GM19023 (cell line): ENCODE data around the gene CAND2.

ENCODE experiments used
- ATAC-seq: cut with Tn5 transposase; IDR thresholded peaks from one replicate; pipeline ENCODE4 v1.9.1; 2021; ENCODE audit warnings: mild to moderate bottlenecking, moderate library complexity; ENCODE audit not compliant: unreplicated experiment

Gene CAND2

DNA sequence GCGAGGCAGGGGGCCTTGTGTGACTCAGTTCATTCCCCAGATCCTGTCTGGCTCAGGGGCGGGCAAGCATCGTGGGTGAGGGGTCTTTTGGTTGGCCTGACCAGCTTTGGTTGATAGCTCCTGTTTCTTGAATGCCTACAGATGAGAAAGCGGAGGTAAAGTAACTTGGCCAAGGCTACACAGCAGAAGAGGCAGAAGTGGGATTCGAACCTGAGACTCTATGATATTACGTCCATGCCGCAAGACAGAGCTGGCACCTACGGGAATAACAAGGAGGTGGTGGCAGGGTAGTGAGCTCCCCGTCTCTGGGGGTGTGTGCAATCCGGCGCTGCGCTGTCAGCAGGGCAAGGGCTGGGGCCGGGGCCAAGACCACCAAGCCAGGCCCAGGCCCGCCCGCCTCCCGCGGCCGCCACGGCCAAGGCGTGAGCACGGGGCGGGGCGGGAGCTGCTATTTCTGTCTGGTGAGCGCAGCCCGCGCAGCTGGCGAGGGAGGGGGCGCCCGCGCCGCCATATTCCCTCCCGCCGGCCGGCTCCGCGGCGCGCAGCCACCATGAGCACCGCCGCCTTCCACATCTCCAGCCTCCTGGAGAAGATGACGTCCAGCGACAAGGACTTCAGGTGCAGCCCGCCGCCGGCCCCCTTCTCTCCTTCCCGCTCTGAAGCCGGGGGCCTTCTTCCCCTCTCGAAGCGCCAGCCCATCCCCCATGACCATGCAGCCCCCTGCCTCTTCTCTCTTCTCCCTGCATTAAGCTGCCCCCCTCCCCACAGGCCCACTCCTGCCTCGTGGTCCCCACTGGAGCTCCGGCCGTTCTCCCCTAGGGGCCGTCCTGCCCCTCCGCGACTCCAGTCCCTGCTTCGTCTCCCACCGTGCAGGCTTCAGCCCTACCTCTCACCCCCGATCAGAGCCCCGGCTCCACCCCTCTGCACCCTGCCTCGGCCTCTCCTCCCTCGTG is at the start of gene CAND2:
Gene CAND2 (plus strand): TSS at position 510 of the 953 bp plus-strand sequence. CDS start 41 bp downstream, at position 551.
- ATAC-seq, result no peak

DNA sequence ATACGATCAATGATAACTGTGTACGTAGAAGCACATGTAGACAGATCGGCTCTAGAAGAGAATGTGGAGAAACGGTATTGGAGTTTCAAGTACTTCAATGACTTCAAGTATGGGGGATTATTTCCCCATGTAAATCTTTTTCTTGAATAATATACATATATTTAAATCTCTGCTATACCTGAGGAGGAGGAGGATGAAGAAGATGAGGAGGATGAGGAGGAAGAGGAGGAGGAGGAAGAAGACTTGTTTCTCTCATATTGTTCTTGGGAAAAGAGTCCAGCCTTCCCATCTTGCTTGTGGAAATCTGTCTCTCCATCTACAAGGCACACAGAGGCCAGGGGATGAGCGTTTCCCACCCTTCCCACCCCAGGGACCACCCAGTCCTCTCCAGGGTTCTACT is 48.0 kb upstream of the CAND2 start:
- no peak for ATAC-seq

DNA sequence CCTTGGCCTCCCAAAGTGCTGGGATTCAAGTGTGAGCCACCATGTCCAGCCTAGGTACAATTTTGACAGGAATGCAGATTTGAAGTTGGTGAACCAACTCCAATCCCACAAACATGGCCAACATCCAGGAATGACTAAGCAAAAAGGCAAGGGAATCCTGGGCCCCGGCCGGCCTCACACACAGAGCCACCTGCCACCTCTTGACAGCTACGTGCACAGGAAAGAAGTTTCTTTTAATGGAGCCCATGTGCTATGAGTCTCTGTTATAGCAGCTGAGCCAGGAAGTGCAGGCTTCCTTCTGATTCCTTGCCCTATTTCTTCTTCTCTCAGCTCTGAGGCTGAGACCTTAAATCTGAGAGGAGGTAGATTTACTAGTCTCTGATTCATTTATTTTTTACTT is 46.3 kb upstream of the CAND2 start:
- no peak for ATAC-seq

DNA sequence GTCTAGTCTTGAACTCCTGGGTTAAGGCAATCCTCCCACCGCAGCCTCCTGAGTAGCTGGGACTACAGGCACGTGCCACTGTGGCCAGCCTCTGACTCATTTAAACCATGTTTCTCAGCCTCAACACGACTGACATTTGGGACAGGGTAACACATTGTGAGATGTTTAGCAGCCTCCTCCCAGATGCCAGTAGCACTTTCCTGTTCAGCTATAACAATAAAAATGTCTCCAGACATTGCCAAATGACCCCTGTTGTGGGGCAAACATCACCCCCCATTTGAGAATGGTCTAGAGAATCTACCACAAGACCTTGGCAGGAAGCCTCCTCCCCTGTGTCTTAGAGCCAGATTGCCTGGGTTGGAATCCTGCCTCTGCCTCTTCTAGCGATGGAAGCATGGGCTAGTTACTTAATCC is 45.8 kb upstream of the CAND2 start:
- ATAC-seq, result no peak

DNA sequence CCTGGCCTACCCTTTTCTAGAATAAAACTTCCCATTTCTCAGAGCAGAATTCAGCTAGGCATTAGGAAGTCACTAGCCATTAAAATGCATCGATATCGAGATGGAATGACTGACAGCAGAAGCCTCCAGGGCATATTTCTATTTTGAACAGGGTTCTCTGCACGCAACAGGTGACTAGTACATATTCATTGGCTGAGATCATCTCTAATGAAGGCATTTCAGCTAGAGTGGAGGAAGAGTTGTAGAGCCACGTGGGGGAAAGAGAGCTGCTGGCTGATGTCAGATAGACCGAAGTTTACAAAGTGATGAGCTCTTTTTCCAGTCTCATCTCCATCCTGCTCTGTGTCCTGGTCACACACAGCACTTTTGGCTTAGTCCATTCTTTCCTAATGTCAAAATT is 44.9 kb upstream of the CAND2 start:
- ATAC-seq, result no peak

DNA sequence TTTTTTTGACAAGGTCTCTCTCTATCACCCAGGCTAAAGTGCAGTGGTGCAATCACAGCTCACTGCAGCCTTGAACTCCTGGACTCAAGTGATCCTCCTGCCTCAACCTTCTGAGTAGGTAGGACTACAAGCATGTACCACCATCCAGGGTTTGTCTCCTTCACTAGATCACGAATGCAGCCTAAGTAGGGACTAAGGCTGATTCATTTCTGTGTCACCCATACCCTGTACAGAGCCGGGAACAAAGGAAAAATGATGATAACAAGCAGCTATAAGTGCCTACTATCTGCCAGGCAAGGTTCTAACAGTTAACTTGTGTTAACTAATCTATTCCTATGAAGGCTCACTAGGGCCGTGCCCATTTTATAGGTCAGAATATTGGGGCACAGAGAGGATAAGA is 44.4 kb upstream of the CAND2 start:
- no peak for ATAC-seq

DNA sequence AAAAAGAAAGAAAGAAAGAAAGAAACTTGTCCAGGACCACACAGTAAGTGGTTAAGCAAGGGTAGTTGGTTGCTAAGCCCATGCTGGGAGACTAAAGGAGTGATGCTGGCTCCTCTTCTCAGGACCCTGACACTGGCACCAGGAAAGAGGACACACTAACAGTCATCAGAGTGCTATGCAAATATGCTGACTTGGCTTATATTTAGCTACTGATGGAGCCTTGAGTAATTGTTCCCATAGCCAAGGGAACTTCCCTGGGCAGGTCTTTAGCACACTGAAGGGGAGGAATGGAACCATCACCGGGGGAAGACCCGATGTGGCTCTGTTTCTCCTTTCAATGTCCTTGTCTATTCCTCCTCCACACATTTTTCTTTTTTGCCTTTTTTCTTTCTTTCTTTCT is 43.7 kb upstream of the CAND2 start:
- ATAC-seq, result no peak

DNA sequence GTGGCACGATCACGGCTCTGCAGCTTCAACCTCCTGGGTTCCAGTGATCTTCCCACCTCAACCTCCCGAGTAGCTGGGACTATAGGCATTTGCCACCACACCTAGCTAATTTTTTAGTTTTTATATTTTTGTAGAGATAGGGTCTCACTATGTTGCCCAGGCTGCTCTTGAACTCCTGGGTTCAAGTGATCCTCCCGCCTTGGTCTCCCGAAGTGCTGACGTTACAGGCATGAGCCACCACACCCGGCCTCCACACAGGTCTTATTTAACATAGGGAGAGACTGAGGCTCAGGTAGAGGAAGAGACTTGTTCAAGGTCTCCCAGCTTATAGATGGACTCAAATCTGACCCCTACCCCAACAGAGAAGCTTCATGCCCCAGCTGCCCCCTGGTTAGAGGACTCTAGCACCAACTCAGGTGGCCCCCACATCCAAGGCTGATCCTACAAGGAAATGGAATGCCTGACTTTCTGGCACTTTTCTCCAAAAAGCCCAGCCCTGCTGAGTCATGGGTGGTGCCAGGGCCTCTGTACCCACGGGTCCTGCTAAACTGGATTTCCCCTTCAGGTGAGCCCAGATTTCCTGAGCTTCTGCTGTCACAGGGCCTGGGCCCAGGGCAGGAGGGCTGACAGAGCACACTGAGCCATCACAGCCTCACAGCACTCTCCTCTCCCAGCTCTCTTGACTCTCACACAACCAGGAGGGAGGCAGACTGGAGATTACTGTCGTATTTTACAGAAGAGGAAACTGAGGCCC is 43.0 kb upstream of the CAND2 start:
- ATAC-seq, result no peak

DNA sequence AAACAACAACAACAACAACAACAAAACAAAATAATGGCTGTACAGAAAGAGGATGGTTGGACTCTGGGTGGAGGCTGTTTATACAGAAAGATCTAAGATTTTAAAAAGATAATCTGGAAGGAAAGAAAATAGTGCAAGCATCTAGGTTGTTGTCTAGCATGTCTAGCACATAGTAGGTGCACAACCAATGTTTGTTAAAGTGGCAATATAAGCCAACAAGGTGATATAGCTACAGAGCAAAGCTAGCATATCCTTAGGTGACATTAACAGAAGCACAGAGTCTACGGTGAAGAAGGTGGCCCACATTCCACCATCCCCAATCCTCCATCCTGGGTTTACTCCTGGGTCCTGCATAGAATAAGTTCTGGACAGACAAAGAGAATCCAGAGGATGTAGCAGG is 42.2 kb upstream of the CAND2 start:
- ATAC-seq, result no peak

DNA sequence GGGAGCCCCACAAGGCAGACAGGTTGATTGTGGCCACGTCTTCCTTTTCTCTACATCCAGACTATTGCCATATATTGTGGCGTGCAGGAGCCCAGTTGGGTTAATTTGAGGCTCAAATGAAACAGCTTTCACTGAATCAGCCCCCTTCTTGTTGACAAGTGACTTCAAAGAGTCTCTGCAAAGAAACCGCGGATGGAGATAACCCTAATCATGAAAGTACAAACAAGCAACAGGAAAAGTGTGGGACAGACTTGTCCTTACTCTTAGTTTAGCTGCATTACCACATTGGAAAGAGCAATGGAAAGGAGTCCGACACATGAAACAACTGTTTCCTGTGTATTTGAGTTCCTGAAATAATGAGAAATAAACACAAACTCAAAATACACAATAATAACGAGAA is 40.7 kb upstream of the CAND2 start:
- ATAC-seq, result no peak

DNA sequence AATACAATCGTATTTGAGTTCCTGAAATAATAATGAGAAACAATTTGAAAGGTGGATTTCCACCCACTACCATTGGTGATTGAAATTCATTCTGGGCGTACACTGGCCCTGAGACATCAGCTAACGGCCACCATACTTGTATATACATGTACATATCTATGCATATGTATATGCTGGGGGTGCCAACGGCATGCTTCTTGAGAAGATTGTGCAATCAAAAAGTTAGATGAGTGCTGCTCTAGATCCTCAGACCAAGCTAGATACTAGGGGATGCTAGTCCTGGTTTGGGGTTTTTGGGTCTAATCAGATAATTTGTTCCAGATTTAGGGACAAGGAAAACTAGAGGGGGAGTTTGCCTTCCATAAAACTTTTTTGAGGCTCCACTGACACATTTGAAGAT is 40.3 kb upstream of the CAND2 start:
- no peak for ATAC-seq

DNA sequence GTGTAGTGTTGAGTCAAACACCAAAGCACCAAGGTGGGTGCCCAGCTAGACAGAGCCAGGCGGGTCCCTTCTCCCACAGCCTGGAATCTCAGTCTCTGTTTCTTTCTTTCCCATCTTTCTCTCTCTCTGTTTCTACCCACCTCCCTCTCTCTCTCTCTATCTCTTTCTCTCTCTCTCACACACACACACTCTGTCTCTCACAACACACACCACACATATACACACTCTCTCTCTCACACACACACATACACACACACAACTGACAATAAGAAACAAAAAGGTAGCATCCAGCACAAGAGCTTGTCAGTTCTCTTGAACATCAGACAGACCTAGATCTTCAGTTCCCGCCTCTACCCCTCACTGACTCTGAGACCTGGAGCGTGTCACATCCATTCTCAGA is 39.8 kb upstream of the CAND2 start:
- ATAC-seq, result no peak

DNA sequence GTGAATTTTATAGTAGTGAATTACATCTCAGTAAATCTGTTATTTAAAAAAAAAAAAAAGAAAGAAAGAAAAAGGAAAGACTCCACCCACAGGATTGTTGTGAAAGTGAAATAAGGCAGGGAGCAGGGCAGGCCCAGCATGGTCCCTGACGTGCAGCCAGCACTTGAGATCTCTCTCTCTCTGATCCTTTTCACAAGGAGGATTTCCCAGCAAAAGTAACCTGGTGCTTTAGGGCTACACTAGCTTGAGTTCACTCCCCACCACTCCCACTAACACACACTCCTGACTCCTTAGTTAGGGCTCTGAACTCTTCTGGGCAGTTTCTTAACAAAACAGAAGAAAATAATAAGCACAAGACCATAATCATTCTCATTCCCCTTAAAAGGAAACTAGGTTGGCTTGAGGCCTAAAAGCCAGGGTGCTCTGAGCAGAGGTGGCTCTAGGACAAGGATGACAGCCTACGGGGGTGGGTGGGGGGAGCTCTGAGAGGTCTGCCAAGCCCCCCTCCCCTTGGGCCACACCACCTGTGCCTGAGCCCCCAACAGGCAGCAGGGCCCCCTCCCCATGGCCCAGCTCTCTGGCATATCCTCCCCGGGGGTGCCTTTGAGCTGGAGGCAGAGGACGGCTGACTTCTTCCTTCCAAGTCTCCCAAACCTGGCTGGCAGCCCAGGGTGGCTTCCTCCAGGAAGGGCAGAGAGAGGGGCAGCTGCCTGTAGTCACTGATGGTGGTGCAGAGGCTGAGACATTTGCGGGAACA is 38.3 kb upstream of the CAND2 start:
- no peak for ATAC-seq

DNA sequence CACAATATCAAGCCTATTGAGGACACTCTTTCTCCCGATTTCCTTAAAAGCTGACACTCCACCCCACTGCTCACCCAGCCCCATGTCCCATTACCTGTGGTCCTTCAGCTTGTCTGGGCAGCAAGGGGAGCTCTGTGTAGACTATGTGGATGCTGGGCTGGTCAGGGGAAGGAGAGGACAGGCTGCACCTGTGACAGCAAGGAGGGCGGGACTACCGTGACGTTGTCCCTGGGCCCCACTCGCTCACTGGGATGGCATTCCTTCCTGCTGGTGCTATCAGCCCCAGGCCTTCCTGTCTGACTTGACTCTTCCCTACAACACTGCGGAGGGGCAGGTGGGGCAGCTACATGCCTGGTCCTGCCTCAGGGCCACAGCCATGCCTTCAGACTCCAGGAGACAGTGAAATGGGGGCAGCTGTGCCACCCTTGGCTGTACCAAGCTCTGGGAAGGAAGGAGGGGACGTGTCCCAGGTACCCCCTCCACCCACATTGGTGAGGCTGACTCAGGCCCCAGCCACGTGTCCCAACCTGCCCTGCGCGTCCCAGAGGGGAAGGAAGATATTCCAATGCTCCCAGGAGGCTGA is 37.3 kb upstream of the CAND2 start, which contains the start of gene TMEM40:
Gene TMEM40 (minus strand): TSS at position 163 of the 583 bp plus-strand sequence. CDS start 9,427 bp downstream, outside the sequence.
- no peak for ATAC-seq

DNA sequence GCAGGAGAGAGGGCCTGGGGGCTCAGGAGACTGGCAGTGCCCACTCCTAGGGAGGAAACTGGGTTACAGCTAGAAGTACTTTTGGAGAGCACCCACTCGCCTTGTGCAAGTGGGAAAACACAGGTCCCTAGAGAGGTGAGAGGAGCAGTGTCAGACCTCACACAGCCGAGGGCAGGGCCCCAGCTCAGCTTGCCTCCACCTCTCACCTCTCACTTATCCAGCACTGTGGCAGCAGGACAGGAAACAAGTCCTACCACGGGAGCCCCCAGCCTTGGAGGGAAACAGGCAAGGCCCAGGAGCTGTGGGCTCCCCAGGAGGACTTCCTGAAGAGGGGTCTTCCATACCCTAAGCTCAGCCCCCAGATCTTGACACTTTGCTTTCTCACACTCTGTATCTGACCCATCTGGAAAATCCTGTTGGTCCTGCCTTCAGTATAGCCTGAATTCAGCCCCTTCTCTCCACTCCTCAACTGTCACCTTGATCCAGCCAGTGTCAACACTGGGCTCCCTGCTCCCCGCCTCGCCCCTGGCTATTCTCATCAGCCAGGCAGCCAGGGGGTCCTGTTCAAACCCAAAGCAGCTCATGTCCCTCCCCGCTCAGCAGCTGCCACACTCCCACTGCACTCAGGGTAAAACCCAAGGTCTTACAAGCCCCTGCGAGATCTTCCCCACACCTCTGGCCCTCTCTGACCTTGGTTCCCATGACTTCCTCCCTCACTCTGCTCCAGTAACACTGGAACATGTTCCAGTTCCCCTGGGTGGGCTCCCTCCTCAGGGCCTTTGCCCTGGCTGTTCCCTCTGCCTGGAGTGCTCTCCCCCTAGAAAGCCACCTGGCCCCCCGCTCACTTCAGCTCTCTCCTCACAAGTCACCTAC is 36.6 kb upstream of the CAND2 start:
- ATAC-seq, result no peak

DNA sequence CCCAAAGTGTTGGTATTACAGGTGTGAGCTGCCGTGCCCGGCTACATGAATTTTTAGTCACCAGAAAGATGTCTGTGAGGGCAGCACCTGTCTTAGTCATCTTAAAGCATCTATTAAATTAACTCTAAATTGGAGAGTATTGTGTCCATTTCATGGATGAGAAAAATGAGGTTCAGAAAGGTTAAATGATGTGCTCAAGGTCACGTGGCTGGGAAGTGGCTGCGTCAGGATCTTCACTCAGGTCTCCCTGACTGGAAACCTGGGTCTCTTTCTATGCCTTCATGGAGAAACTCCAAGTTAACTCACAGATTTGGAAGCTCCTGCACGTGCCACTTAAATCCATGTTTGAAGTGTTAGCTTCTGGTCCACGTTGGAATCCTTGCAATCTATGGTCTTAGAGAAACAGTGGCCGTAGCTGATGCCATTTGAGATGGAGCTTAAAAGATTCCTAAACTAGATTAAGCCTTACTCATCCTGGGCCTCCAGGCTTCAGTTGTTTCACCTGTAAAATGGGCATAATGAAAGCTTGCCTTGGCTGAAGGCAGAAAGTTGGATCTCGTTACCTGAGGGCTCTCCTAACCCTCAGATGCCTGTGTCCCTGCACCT is 32.2 kb upstream of the CAND2 start:
- no peak for ATAC-seq

DNA sequence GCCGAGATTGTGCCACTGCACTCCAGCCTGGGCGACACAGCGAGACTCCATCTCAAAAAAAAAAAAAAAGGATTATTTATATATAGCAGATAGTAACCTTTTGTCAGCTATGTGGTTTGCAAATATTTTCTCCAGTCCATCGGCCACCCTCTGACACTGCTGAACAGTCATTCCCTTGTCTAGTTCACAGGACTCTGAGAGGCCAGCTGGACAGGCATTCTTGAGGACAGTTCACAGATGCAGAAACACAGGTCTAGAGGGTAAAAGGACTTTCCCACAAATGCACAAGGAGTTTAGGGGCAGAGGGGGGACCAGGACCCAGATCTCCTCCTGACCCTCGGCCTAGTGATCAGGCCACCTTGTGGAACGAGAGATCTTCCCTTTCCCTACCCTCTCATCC is 29.9 kb upstream of the CAND2 start:
- no peak for ATAC-seq

DNA sequence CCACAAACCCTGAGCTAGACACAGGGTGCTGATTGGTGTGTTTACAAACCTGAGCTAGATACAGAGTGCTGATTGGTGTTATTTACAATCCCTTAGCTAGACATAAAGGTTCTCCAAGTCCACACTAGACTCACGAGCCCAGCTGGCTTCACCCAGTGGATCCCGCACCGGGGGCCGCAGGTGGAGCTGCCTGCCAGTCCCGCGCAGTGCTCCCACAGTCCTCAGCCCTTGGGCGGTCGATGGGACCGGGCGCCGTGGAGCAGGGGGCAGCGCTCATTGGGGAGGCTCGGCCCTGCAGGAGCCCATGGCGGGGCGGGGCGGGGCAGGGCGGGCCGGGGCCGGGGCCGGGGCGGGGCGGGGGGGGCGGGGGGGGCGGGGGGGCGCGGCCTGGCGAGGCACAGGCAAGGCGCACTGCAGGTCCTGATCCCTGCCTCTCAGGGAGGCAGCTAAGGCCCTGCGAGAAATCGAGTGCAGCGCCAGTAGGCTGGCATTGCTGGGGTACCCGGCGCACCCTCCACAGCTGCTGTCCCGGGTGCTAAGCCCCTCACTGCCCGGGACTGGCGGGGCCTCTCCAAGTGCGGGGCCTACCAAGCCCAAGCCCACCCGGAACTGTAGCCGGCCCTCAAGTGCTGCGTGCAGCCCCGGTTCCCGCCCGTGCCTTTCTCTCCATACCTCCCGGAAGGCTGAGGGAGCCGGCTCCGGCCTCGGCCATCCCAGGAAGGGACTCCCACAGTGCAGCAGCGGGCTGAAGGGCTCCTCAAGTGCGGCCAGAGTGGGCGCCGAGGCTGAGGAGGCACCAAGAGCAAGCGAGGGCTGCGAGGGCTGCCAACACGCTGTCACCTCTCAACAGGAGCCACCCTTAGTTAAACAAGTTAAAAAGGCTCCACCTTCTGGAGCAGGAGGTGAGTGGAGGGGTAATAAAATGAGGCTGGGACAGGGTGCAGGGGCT is 27.6 kb upstream of the CAND2 start:
- no peak for ATAC-seq
